NCI-H2196 (cell line): ENCODE measurements around the gene RAB31.
A peak's percentile ranks its signal among the peaks of the same experiment; 100 is the strongest.

ENCODE experiments used
- DNase-seq: peaks from one replicate; lab custom pipeline; 2025; ENCODE audit not compliant: unreplicated experiment; lab: John Stamatoyannopoulos, UW

RAB31 gene

GRCh38 chr18:9787712-9788111, 79.6 kb downstream of the RAB31 start:
- no peak for DNase-seq

GRCh38 chr18:9788140-9788539, 80.0 kb downstream of the RAB31 start:
- DNase-seq, result no peak

GRCh38 chr18:9788860-9789259, 80.8 kb downstream of the RAB31 start:
- DNase-seq, result no peak

GRCh38 chr18:9790261-9790660, 82.2 kb downstream of the RAB31 start:
- DNase-seq, result no peak

- no peak for DNase-seq
Measured at GRCh38 chr18:9791991-9792390, 83.9 kb downstream of the RAB31 start.

- no peak for DNase-seq
Measured at GRCh38 chr18:9792565-9793245, 84.6 kb downstream of the RAB31 start.

- no peak for DNase-seq
Measured at GRCh38 chr18:9796011-9796410, 87.9 kb downstream of the RAB31 start.

GRCh38 chr18:9796935-9797549, 88.9 kb downstream of the RAB31 start:
- DNase-seq, result peak; percentile 33

GRCh38 chr18:9802175-9803062, 94.3 kb downstream of the RAB31 start:
- DNase-seq, result no peak

- no peak for DNase-seq
Measured at GRCh38 chr18:9803063-9803697, 95.1 kb downstream of the RAB31 start.

GRCh38 chr18:9803698-9804516, 95.8 kb downstream of the RAB31 start:
- DNase-seq, result peak; percentile 83

- DNase-seq, result peak; percentile 83
Measured at GRCh38 chr18:9804517-9805104, 96.5 kb downstream of the RAB31 start.

- no peak for DNase-seq
Measured at GRCh38 chr18:9806905-9807304, 98.8 kb downstream of the RAB31 start.

- DNase-seq, result no peak
Measured at GRCh38 chr18:9808295-9809241, 100.5 kb downstream of the RAB31 start.

- no peak for DNase-seq
Measured at GRCh38 chr18:9809697-9810096, 101.6 kb downstream of the RAB31 start.

GRCh38 chr18:9810299-9810698, 102.2 kb downstream of the RAB31 start:
- DNase-seq, result no peak

GRCh38 chr18:9810994-9811705, 103.0 kb downstream of the RAB31 start:
- no peak for DNase-seq

- DNase-seq, result no peak
Measured at GRCh38 chr18:9811978-9812377, 103.9 kb downstream of the RAB31 start.
